K562 (cell line): ENCODE measurements around the gene TIMM8A. TPM values are rescaled to one million over a fixed set of nuclear protein-coding genes. Genes with fewer than 3 reads are reported as not detected.

Experiments
- ATF4 ChIP-seq: fragments of 450-650 bp; formaldehyde crosslinking; IDR thresholded peaks from 2 replicates; pipeline ENCODE4 v1.4.0; 2022; ENCODE audit warnings: mild to moderate bottlenecking, moderate library complexity
- CBFA2T2 ChIP-seq: fragments of 450-650 bp; conservative IDR thresholded peaks from 2 replicates; pipeline ENCODE4 v1.6.1; 2017; ENCODE audit warnings: mild to moderate bottlenecking
- CBX3 ChIP-seq, 2 experiments: IDR thresholded peaks; 1 replicate in 1 of 2; 2 replicates in 1 of 2; pipeline ENCODE4 v1.6.1; 2012; ENCODE audit warnings: inconsistent platforms in 2 of 2, low read length in 2 of 2, borderline replicate concordance in 1 of 2, control low read depth in 1 of 2
- CCNT2 ChIP-seq: IDR thresholded peaks from 2 replicates; pipeline ENCODE4 v1.6.1; 2011; ENCODE audit warnings: borderline replicate concordance, low read depth, mild to moderate bottlenecking, moderate library complexity, mixed read lengths, low read length; ENCODE audit not compliant: insufficient read length; ENCODE audit errors: extremely low read depth
- CHD1 ChIP-seq: fragments of 200-600 bp; sonication (generic); IDR thresholded peaks from one replicate; pipeline ENCODE4 v1.6.1; 2012; ENCODE audit warnings: mild to moderate bottlenecking, moderate library complexity, low read length, inconsistent platforms
- ERF ChIP-seq: fragments of 450-650 bp; formaldehyde crosslinking; IDR thresholded peaks from 2 replicates; pipeline ENCODE4 v1.4.0; 2020; ENCODE audit warnings: mild to moderate bottlenecking, mixed read lengths
- HDAC1 ChIP-seq, 2 experiments: fragments of 450-650 bp; IDR thresholded peaks; 2 replicates each; pipeline ENCODE4 v1.6.1; 2016 to 2017; ENCODE audit warnings: inconsistent platforms in 1 of 2, mild to moderate bottlenecking in 1 of 2, moderate library complexity in 1 of 2
- NR4A1 ChIP-seq, 2 experiments: fragments of 250-450 bp in 1 of 2; fragments of 450-650 bp in 1 of 2; sonication (Bioruptor Pico) in 1 of 2; IDR thresholded peaks; 2 replicates each; pipeline versions ENCODE4 v1.4.0 to v1.6.1; 2016 to 2020; ENCODE audit warnings: mild to moderate bottlenecking in 2 of 2, missing compliant biosample characterization in 1 of 2, missing genetic modification characterization in 1 of 2, moderate library complexity in 1 of 2
- TAF7 ChIP-seq: fragments of 450-650 bp; IDR thresholded peaks from 2 replicates; pipeline ENCODE4 v1.6.1; 2016; ENCODE audit warnings: missing genetic modification characterization, missing compliant biosample characterization
- TOE1 ChIP-seq, 2 experiments: fragments of 450-650 bp in 1 of 2; sonication (generic) in 1 of 2; formaldehyde crosslinking in 1 of 2; IDR thresholded peaks; 2 replicates each; pipeline versions ENCODE4 v1.7.1 to v1.8.0; 2016 to 2022; ENCODE audit warnings: borderline replicate concordance in 2 of 2, mild to moderate bottlenecking in 2 of 2, antibody characterized with exemption in 1 of 2, inconsistent platforms in 1 of 2, low read depth in 1 of 2, missing genetic modification reagents in 1 of 2, moderate library complexity in 1 of 2
- ZBTB43 ChIP-seq: sonication (generic); formaldehyde crosslinking; IDR thresholded peaks from 2 replicates; pipeline ENCODE4 v1.8.0; 2023; ENCODE audit warnings: mild to moderate bottlenecking, missing genetic modification reagents
- ZBTB8A ChIP-seq: fragments of 450-650 bp; IDR thresholded peaks from 2 replicates; pipeline ENCODE4 v1.6.1; 2018; ENCODE audit warnings: mild to moderate bottlenecking, moderate library complexity; ENCODE audit not compliant: partially characterized antibody
- ZNF507 ChIP-seq: conservative IDR thresholded peaks from 2 replicates; pipeline ENCODE4 v1.6.1; 2017; ENCODE audit warnings: missing genetic modification characterization, missing compliant biosample characterization
- ZNF561 ChIP-seq: fragments of 450-650 bp; formaldehyde crosslinking; conservative IDR thresholded peaks from 2 replicates; pipeline ENCODE4 v1.4.0; 2020; ENCODE audit warnings: mild to moderate bottlenecking, moderate library complexity
- polyA plus RNA-seq, 8 experiments: library from polyadenylated mRNA; depleted of rRNA in 4 of 8; stranded (reverse) in 5 of 8; unstranded in 3 of 8; fragments of >200 nt; fragmentation: Nextera tagmentation in 2 of 8; fragmentation: Illumina TruSeq in 1 of 8; extraction: Ambion mirVana in 2 of 8; extraction: Trizol in 1 of 8; gene quantifications; 2 replicates each; pipeline versions ENCODE4 v1.2.1 to v1.2.3, GENCODE V29; 2011 to 2014; ENCODE audit warnings: inconsistent platforms in 1 of 8, missing spikeins in 1 of 8
- total RNA-seq, 7 experiments: library from RNA; depleted of rRNA in 6 of 7; stranded (reverse); fragments of >200 nt in 6 of 7; fragmentation: Illumina TruSeq in 2 of 7; extraction: Trizol in 2 of 7; gene quantifications; 2 replicates each; pipeline versions ENCODE4 v1.2.1 to v1.2.3, GENCODE V29; 2011 to 2021; ENCODE audit warnings: low replicate concordance in 1 of 7

TIMM8A gene
- total and polyA plus RNA-seq, 9 of the 15 experiments (the other 6 are each of a cell fraction or from before 2014, with no cell fraction given): 10.9 to 132 (median 41.1) TPM

- TF ChIP-seq HDAC1 (IDR thresholded peaks at IDR 0.05) (peak in 1 of 2 experiments; percentile 31; a peak in 1 of 4 replicates), TAF7 (no peak), CCNT2 (no peak), CBX3 (IDR thresholded peaks at IDR 0.05; ENCODE audit: borderline replicate concordance in 1 of 2, low read length in 2 of 2) (no peak), ZBTB8A (no peak), ZNF507 (tag) (no peak), ZBTB43 (no peak), ZNF561 (CRISPR knock-in tag) (no peak), CHD1 (no peak), NR4A1 (CRISPR knock-in tag; IDR thresholded peaks at IDR 0.05) (no peak), NR4A1 (tag; IDR thresholded peaks at IDR 0.05) (no peak), CBFA2T2 (no peak), TOE1 (IDR thresholded peaks at IDR 0.05; ENCODE audit: borderline replicate concordance) (no peak), TOE1 (CRISPR knock-in tag; IDR thresholded peaks at IDR 0.05; ENCODE audit: borderline replicate concordance, low read depth) (no peak), ATF4 (CRISPR knock-in tag) (no peak), ERF (CRISPR knock-in tag) (no peak)
- TF ChIP-seq, all 486 proteins: peak for 5
Measured at GRCh38 chrX:101385026-101385684, 36.6 kb upstream of the TIMM8A start (continued).
